Stimulated activated CD4-positive, alpha-beta T cell treated with anti-CD3 and anti-CD28 coated beads, Interleukin-12 subunit alpha, Interleukin-12 subunit beta, amount 100 ng/mL, for 24 hours (primary cell): Measurements from ENCODE around the gene POTEI.
"Not testable (repeated sequence)": the region's sequence is repeated elsewhere in the genome, so short reads cannot be mapped to it uniquely, and the experiment has no call there.

ENCODE experiments used
- DNase-seq, 2 experiments: peaks; one replicate each; pipeline ENCODE4 v3.0.0-alpha.2; 2020; ENCODE audit warnings: low read depth in 2 of 2

POTEI gene

GRCh38 chr2:130509228-130509627 is at the start of gene POTEI:
Gene POTEI (minus strand): TSS chr2:130509328. CDS start chr2:130509235, 93 bp downstream.
- DNase-seq: not testable (repeated sequence)

GRCh38 chr2:130556441-130556840 is 47.3 kb upstream of the POTEI start:
- not testable (repeated sequence) for DNase-seq

- not testable (repeated sequence) for DNase-seq
These were observed 45.0 kb upstream of the POTEI start for GRCh38 chr2:130554178-130554577.

GRCh38 chr2:130549475-130549874 is 40.3 kb upstream of the POTEI start:
- not testable (repeated sequence) for DNase-seq

GRCh38 chr2:130548418-130548817 is 39.3 kb upstream of the POTEI start:
- DNase-seq: not testable (repeated sequence)

- DNase-seq: not testable (repeated sequence)
These were observed 35.9 kb upstream of the POTEI start for GRCh38 chr2:130544978-130545377.

- not testable (repeated sequence) for DNase-seq
These were observed 34.8 kb upstream of the POTEI start for GRCh38 chr2:130543785-130544528.

GRCh38 chr2:130542789-130543188 is 33.7 kb upstream of the POTEI start:
- DNase-seq: not testable (repeated sequence)

GRCh38 chr2:130538271-130538670 is 29.1 kb upstream of the POTEI start:
- not testable (repeated sequence) for DNase-seq

GRCh38 chr2:130536654-130537053 is 27.5 kb upstream of the POTEI start:
- DNase-seq: not testable (repeated sequence)

- DNase-seq: not testable (repeated sequence)
These were observed 22.5 kb upstream of the POTEI start for GRCh38 chr2:130531672-130532071.

- not testable (repeated sequence) for DNase-seq
These were observed 22.1 kb upstream of the POTEI start for GRCh38 chr2:130531225-130531624.

GRCh38 chr2:130530212-130530611 is 21.1 kb upstream of the POTEI start:
- not testable (repeated sequence) for DNase-seq

GRCh38 chr2:130529545-130529944 is 20.4 kb upstream of the POTEI start:
- not testable (repeated sequence) for DNase-seq

- not testable (repeated sequence) for DNase-seq
These were observed 18.3 kb upstream of the POTEI start for GRCh38 chr2:130527365-130527967.

- not testable (repeated sequence) for DNase-seq
These were observed 13.3 kb upstream of the POTEI start for GRCh38 chr2:130522390-130522789.

GRCh38 chr2:130520992-130521391 is 11.9 kb upstream of the POTEI start, which contains the start of gene CFC1B:
Gene CFC1B (plus strand): TSS chr2:130521222. CDS start chr2:130521485, 263 bp downstream.
- DNase-seq: not testable (repeated sequence)

GRCh38 chr2:130518516-130519106 is 9.5 kb upstream of the POTEI start:
- DNase-seq: not testable (repeated sequence)

- DNase-seq: not testable (repeated sequence)
These were observed 2.8 kb upstream of the POTEI start for GRCh38 chr2:130511747-130512451.

- DNase-seq: not testable (repeated sequence)
These were observed 1.9 kb upstream of the POTEI start for GRCh38 chr2:130510807-130511746.

GRCh38 chr2:130491073-130491472 is 18.1 kb downstream of the POTEI start:
- not testable (repeated sequence) for DNase-seq
